Osteoblast (primary cell): ENCODE results near the gene COMMD2. TPM values are rescaled to one million over a fixed set of nuclear protein-coding genes. Genes with fewer than 3 reads are reported as not detected.

Source experiments
- DNase-seq: peaks from one replicate; pipeline ENCODE4 v3.0.0; 2011; ENCODE audit warnings: low spot score, mixed read lengths; ENCODE audit not compliant: insufficient read length; ENCODE audit errors: missing footprints
- H2AFZ ChIP-seq: 2 replicates; pipeline ENCODE4 v1.6.0; 2011; ENCODE audit warnings: mild to moderate bottlenecking, low read length
- H3K27ac ChIP-seq: 2 replicates; pipeline ENCODE4 v1.5.1; 2011; ENCODE audit warnings: mild to moderate bottlenecking, low read depth, low read length, moderate library complexity
- H3K27me3 ChIP-seq: 2 replicates; pipeline ENCODE4 v1.6.0; 2012; ENCODE audit warnings: mild to moderate bottlenecking, control low read depth, inconsistent platforms, low read length, moderate library complexity; ENCODE audit not compliant: insufficient read depth
- H3K36me3 ChIP-seq: 2 replicates; pipeline ENCODE4 v1.5.1; 2011; ENCODE audit warnings: mild to moderate bottlenecking, low read length, control low read depth, moderate library complexity; ENCODE audit not compliant: insufficient read depth
- H3K4me1 ChIP-seq: 2 replicates; pipeline ENCODE4 v1.5.1; 2011; ENCODE audit warnings: mild to moderate bottlenecking, low read length, control low read depth, moderate library complexity; ENCODE audit not compliant: insufficient read depth
- H3K4me2 ChIP-seq: 2 replicates; pipeline ENCODE4 v1.6.0; 2011; ENCODE audit warnings: mild to moderate bottlenecking, low read length; ENCODE audit not compliant: insufficient read depth
- H3K4me3 ChIP-seq: fragments of 200-600 bp; sonication (generic); 3 replicates; pipeline ENCODE4 v1.5.1; 2012; ENCODE audit warnings: mild to moderate bottlenecking, low read length, inconsistent platforms; ENCODE audit not compliant: insufficient read depth
- H3K79me2 ChIP-seq: 2 replicates; pipeline ENCODE4 v1.6.0; 2012; ENCODE audit warnings: mild to moderate bottlenecking, low read length, control low read depth, inconsistent platforms; ENCODE audit not compliant: insufficient read depth
- H3K9me3 ChIP-seq: 2 replicates; pipeline ENCODE4 v1.5.1; 2011; ENCODE audit warnings: low read depth, low read length, control low read depth
- H4K20me1 ChIP-seq: 2 replicates; pipeline ENCODE4 v1.6.0; 2012; ENCODE audit warnings: mild to moderate bottlenecking, low read length, control low read depth; ENCODE audit not compliant: insufficient read depth
- CTCF ChIP-seq: IDR thresholded peaks from 2 replicates; pipeline ENCODE4 v1.5.1; 2011; ENCODE audit warnings: mild to moderate bottlenecking, low read depth, low read length, moderate library complexity; ENCODE audit errors: extremely low read depth
- total RNA-seq: library from RNA; depleted of rRNA; stranded (reverse); fragments of >200 nt; gene quantifications from 2 replicates; pipeline ENCODE4 v1.2.3, GENCODE V29; 2012

The COMMD2 gene
- total RNA-seq, 1 donor, result 38.4 TPM

- Histone ChIP-seq H3K36me3 (peaks cover 23% of the 10 kb centered on the region), H4K20me1 (no peaks in the 10 kb centered on the region), H3K27ac (peak overlapping the region; percentile 72), H3K4me1 (peaks cover 15% of the 10 kb centered on the region), H2AFZ (peak overlapping the region; percentile 98), H3K4me3 (peak overlapping the region; percentile 97), H3K4me2 (peak overlapping the region; percentile 95), H3K27me3 (no peaks in the 10 kb centered on the region), H3K9me3 (no peaks in the 10 kb centered on the region), H3K79me2 (peaks cover 45% of the 10 kb centered on the region)
- TF ChIP-seq CTCF, result no peak
- DNase-seq, result no peak
These were observed 738 bp downstream of the COMMD2 start for GRCh38 chr3:149751551-149751950.

- no peaks in the 10 kb centered on the region for H3K4me1 ChIP-seq
- no peak overlapping the region for H3K4me2 ChIP-seq
- H4K20me1 ChIP-seq, result no peaks in the 10 kb centered on the region
- H3K4me3 ChIP-seq, result no peak overlapping the region
- H2AFZ ChIP-seq, result no peak overlapping the region
- no peaks in the 10 kb centered on the region for H3K9me3 ChIP-seq
- TF ChIP-seq CTCF, result no peak
- H3K36me3 ChIP-seq, result peaks cover 40% of the 10 kb centered on the region
- H3K79me2 ChIP-seq, result peaks cover 31% of the 10 kb centered on the region
- H3K27me3 ChIP-seq, result no peaks in the 10 kb centered on the region
- H3K27ac ChIP-seq, result no peak overlapping the region
- DNase-seq, result no peak
These were observed 7.7 kb downstream of the COMMD2 start for GRCh38 chr3:149744606-149745005.

GRCh38 chr3:149744151-149744550, 8.1 kb downstream of the COMMD2 start:
- no peaks in the 10 kb centered on the region for H3K4me1 ChIP-seq
- no peak overlapping the region for H2AFZ ChIP-seq
- peaks cover 27% of the 10 kb centered on the region for H3K79me2 ChIP-seq
- H3K27ac ChIP-seq, result no peak overlapping the region
- no peaks in the 10 kb centered on the region for H4K20me1 ChIP-seq
- H3K9me3 ChIP-seq, result no peaks in the 10 kb centered on the region
- DNase-seq, result no peak
- TF ChIP-seq CTCF, result no peak
- H3K27me3 ChIP-seq, result no peaks in the 10 kb centered on the region
- peaks cover 44% of the 10 kb centered on the region for H3K36me3 ChIP-seq
- no peak overlapping the region for H3K4me2 ChIP-seq
- H3K4me3 ChIP-seq, result no peak overlapping the region

DNA sequence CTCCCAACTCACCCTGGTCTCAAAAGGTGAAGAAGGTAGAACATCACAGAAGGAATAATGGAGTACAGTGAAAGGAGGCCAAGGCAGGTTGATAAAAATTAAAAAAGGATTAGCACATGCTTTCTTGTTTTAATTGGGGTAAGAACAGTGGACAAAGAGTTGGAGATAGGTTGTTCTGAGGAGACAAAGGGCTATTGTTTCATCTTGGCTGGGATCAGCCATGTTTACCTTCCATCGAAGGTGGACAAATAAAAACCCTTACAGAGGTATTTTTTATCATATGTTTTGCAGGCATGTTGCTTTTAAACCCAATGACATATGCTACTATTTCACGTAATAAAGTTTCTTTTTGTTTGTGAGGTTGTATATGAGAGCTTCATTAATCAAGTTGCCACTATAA, 12.9 kb downstream of the COMMD2 start:
- no peak for DNase-seq
- H3K27me3 ChIP-seq, result no peaks in the 10 kb centered on the region
- H4K20me1 ChIP-seq, result no peaks in the 10 kb centered on the region
- no peak overlapping the region for H2AFZ ChIP-seq
- peaks cover 14% of the 10 kb centered on the region for H3K4me1 ChIP-seq
- H3K36me3 ChIP-seq, result peaks cover 17% of the 10 kb centered on the region
- H3K4me2 ChIP-seq, result no peak overlapping the region
- H3K4me3 ChIP-seq, result no peak overlapping the region
- TF ChIP-seq CTCF, result no peak
- no peaks in the 10 kb centered on the region for H3K9me3 ChIP-seq
- no peak overlapping the region for H3K27ac ChIP-seq
- H3K79me2 ChIP-seq, result peaks cover 3% of the 10 kb centered on the region
